Natural killer cell (primary cell): Measurements from ENCODE around the gene CCDC127. TPM values are rescaled to one million over a fixed set of nuclear protein-coding genes. Genes with fewer than 3 reads are reported as not detected.

ENCODE experiments used
- ATAC-seq, 3 donors: fragments of 150-1000 bp in 2 of 3; fragments of 200-7000 bp in 1 of 3; cut with Tn5 transposase; 1 replicate in 1 of 3; 2 replicates in 2 of 3; pipeline ENCODE4 v1.10.0; 2021; ENCODE audit warnings: mild to moderate bottlenecking in 2 of 3, moderate library complexity in 2 of 3
- DNase-seq, 2 donors: peaks; one replicate each; pipeline versions ENCODE4 v3.0.0 to v3.0.0-alpha.2; 2013 to 2021; ENCODE audit warnings: mixed read lengths in 1 of 2
- H3K27ac ChIP-seq: one replicate; pipeline ENCODE4 v1.5.1; 2013; ENCODE audit warnings: mild to moderate bottlenecking, low read length
- H3K27me3 ChIP-seq: one replicate; pipeline ENCODE4 v1.6.1; 2013; ENCODE audit warnings: low read length; ENCODE audit not compliant: control insufficient read depth, insufficient read depth
- H3K36me3 ChIP-seq: one replicate; pipeline ENCODE4 v1.6.1; 2013; ENCODE audit warnings: low read length; ENCODE audit not compliant: control insufficient read depth, insufficient read depth
- H3K4me1 ChIP-seq: one replicate; pipeline ENCODE4 v1.6.1; 2013; ENCODE audit warnings: low read length; ENCODE audit not compliant: control insufficient read depth, insufficient read depth
- H3K4me3 ChIP-seq: one replicate; pipeline ENCODE4 v1.5.1; 2013; ENCODE audit warnings: low read length
- H3K9me3 ChIP-seq: one replicate; pipeline ENCODE4 v1.6.1; 2013; ENCODE audit warnings: low read length; ENCODE audit not compliant: control insufficient read depth, insufficient read depth
- H3K27ac Mint-ChIP-seq, 2 donors: one replicate each; pipeline ENCODE4 v1.8.0; 2022; ENCODE audit warnings: mild to moderate bottlenecking in 2 of 2, mixed read lengths in 2 of 2, moderate library complexity in 1 of 2
- H3K27me3 Mint-ChIP-seq, 2 donors: one replicate each; pipeline ENCODE4 v1.8.0; 2022; ENCODE audit warnings: low read depth in 2 of 2, mixed read lengths in 2 of 2
- H3K36me3 Mint-ChIP-seq: one replicate; pipeline ENCODE4 v1.8.0; 2022; ENCODE audit warnings: mixed read lengths
- H3K4me1 Mint-ChIP-seq, 2 donors: one replicate each; pipeline ENCODE4 v1.8.0; 2022; ENCODE audit warnings: mixed read lengths in 2 of 2
- H3K4me3 Mint-ChIP-seq: one replicate; pipeline ENCODE4 v1.8.0; 2022; ENCODE audit warnings: mild to moderate bottlenecking, moderate library complexity, mixed read lengths
- H3K9me3 Mint-ChIP-seq, 2 donors: one replicate each; pipeline ENCODE4 v1.8.0; 2022; ENCODE audit warnings: mixed read lengths in 2 of 2
- CTCF ChIP-seq: fragments of 200-600 bp; IDR thresholded peaks from one replicate; pipeline ENCODE4 v1.8.0; 2022; ENCODE audit warnings: antibody characterized with exemption
- WGBS: methylation state at CpG from one replicate; pipeline ENCODE4 v1.1.7; 2013; ENCODE audit warnings: missing lambda C conversion rate; ENCODE audit not compliant: insufficient coverage; 5-methylcytosine and 5-hydroxymethylcytosine counted together
- intact Hi-C: fragments of 100-400 bp; cut with micrococcal nuclease; formaldehyde crosslinking; loops from one replicate; pipeline ENCODE4 v1.14.2; 2022
- total RNA-seq, 4 donors: library from RNA; stranded (reverse); fragments of 120-200 nt in 1 of 4; gene quantifications; one replicate each; pipeline versions ENCODE4 v1.2.3 to v1.2.4, GENCODE V29; 2013 to 2022

Gene CCDC127
- total RNA-seq, 3 donors from 2014 or later (not counting 1 experiment from before 2014, with no cell fraction given), result 4.4 to 6.2 (median 5.4) TPM

GRCh38 chr5:195401-196160 lies 22.4 kb downstream of the CCDC127 start:
- H3K27me3 ChIP-seq, result no peaks in the 10 kb centered on the region
- intact Hi-C loops, result no loop called here
- H3K27ac ChIP-seq, result no peak overlapping the region
- H3K4me3 ChIP-seq, result no peak overlapping the region
- Mint-ChIP-seq H3K9me3 (no peaks in the 10 kb centered on the region), H3K27ac (no peak overlapping the region), H3K27me3 (peaks cover 0 to 3% of the 10 kb centered on the region in 2 donors), H3K4me1 (no peaks in the 10 kb centered on the region), H3K4me3 (no peak overlapping the region), H3K36me3 (no peaks in the 10 kb centered on the region)
- DNase-seq (no peak), ATAC-seq (no peak)
- no peaks in the 10 kb centered on the region for H3K4me1 ChIP-seq
- no peaks in the 10 kb centered on the region for H3K9me3 ChIP-seq
- no peaks in the 10 kb centered on the region for H3K36me3 ChIP-seq
- WGBS, result 85% methylated on average over 33 of the region's 33 CpGs
- TF ChIP-seq CTCF, result no peak

- Mint-ChIP-seq H3K27me3 (peaks cover 0 to 8% of the 10 kb centered on the region in 2 donors), H3K9me3 (no peaks in the 10 kb centered on the region), H3K4me1 (no peaks in the 10 kb centered on the region), H3K4me3 (no peak overlapping the region), H3K27ac (no peak overlapping the region), H3K36me3 (no peaks in the 10 kb centered on the region)
- WGBS, result 94% methylated on average over 36 of the region's 36 CpGs
- no peaks in the 10 kb centered on the region for H3K9me3 ChIP-seq
- DNase-seq (no peak), ATAC-seq (no peak)
- no peak overlapping the region for H3K27ac ChIP-seq
- no peak overlapping the region for H3K4me3 ChIP-seq
- no peaks in the 10 kb centered on the region for H3K36me3 ChIP-seq
- intact Hi-C loops, result no loop called here
- no peaks in the 10 kb centered on the region for H3K4me1 ChIP-seq
- H3K27me3 ChIP-seq, result no peaks in the 10 kb centered on the region
- TF ChIP-seq CTCF, result no peak
These were observed 23.2 kb downstream of the CCDC127 start for GRCh38 chr5:194603-195209.

- Histone ChIP-seq H3K27me3 (no peaks in the 10 kb centered on the region), H3K27ac (no peak overlapping the region), H3K9me3 (no peaks in the 10 kb centered on the region), H3K4me3 (no peak overlapping the region), H3K36me3 (no peaks in the 10 kb centered on the region), H3K4me1 (no peaks in the 10 kb centered on the region)
- TF ChIP-seq CTCF, result no peak
- WGBS, result 94% methylated on average over 12 of the region's 15 CpGs
- no peak for ATAC-seq
- no peak overlapping the region for H3K4me3 Mint-ChIP-seq
- H3K4me1 Mint-ChIP-seq, result no peaks in the 10 kb centered on the region
- no peak overlapping the region for H3K27ac Mint-ChIP-seq
- H3K36me3 Mint-ChIP-seq, result no peaks in the 10 kb centered on the region
- no peaks in the 10 kb centered on the region for H3K9me3 Mint-ChIP-seq
- peaks cover 0 to 8% of the 10 kb centered on the region in 2 donors for H3K27me3 Mint-ChIP-seq
- DNase-seq, result no peak
- intact Hi-C loops, result no loop called here
These were observed 23.9 kb downstream of the CCDC127 start for GRCh38 chr5:194102-194501.
